ENCODE measurements around the gene PCDHA8. TPM values are rescaled to one million over a fixed set of nuclear protein-coding genes. Genes with fewer than 3 reads are reported as not detected.
"Not testable (repeated sequence)": the region's sequence is repeated elsewhere in the genome, so short reads cannot be mapped to it uniquely, and the experiment has no call there.

PCDHA8 gene, protein sequence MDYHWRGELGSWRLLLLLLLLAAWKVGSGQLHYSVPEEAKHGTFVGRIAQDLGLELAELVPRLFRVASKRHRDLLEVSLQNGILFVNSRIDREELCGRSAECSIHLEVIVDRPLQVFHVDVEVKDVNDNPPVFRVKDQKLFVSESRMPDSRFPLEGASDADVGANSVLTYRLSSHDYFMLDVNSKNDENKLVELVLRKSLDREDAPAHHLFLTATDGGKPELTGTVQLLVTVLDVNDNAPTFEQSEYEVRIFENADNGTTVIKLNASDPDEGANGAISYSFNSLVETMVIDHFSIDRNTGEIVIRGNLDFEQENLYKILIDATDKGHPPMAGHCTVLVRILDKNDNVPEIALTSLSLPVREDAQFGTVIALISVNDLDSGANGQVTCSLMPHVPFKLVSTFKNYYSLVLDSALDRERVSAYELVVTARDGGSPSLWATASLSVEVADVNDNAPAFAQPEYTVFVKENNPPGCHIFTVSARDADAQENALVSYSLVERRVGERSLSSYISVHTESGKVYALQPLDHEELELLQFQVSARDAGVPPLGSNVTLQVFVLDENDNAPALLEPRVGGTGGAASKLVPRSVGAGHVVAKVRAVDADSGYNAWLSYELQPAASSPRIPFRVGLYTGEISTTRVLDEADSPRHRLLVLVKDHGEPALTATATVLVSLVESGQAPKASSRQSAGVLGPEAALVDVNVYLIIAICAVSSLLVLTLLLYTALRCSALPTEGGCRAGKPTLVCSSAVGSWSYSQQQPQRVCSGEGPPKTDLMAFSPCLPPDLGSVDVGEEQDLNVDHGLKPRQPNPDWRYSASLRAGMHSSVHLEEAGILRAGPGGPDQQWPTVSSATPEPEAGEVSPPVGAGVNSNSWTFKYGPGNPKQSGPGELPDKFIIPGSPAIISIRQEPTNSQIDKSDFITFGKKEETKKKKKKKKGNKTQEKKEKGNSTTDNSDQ
- total RNA-seq (2014; rRNA removed) = not detected in 2 replicates
- polyA plus RNA-seq (2012) = not detected

GRCh38 chr5:140840978-140841962 lies at the start of gene PCDHA8:
TSS of gene PCDHA8 (plus strand) at chr5:140841187. CDS start at chr5:140841322, 135 bp downstream.
- DNase-seq (ENCODE audit: low read depth) = no peak

- DNase-seq (ENCODE audit: low read depth) = no peak
These were observed 46.3 kb upstream of the PCDHA8 start, which contains the start of gene PCDHA2 for GRCh38 chr5:140794595-140795258. TSS of gene PCDHA2 (plus strand) at chr5:140794852.

- no peak for DNase-seq (ENCODE audit: low read depth)
These were observed 45.7 kb upstream of the PCDHA8 start for GRCh38 chr5:140795259-140795641.

DNA sequence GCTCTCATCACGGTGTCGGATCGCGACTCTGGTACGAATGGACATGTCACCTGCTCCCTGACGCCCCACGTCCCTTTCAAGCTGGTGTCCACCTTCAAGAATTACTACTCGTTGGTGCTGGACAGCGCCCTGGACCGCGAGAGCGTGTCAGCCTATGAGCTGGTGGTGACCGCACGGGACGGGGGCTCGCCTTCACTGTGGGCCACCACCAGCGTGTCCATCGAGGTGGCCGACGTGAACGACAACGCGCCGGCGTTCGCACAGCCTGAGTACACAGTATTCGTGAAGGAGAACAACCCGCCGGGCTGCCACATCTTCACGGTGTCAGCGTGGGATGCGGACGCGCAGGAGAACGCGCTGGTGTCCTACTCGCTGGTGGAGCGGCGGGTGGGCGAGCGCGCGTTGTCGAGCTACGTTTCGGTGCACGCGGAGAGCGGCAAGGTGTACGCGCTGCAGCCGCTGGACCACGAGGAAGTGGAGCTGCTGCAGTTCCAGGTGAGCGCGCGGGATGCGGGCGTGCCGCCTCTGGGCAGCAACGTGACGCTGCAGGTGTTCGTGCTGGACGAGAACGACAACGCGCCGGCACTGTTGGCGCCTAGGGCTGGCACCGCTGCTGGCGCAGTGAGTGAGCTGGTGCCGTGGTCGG lies 44.8 kb upstream of the PCDHA8 start:
- not testable (repeated sequence) for DNase-seq (ENCODE audit: low read depth)

DNA sequence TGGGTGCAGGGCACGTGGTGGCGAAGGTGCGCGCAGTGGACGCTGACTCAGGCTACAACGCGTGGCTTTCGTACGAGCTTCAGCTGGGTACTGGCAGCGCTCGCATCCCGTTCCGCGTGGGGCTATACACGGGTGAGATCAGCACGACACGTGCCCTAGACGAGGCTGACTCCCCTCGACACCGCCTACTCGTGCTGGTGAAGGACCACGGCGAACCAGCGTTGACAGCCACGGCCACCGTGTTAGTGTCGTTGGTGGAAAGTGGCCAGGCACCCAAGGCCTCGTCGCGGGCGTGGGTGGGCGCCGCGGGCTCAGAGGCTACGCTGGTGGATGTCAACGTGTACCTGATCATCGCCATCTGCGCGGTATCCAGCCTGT lies 44.3 kb upstream of the PCDHA8 start:
- DNase-seq (ENCODE audit: low read depth) = no peak

DNA sequence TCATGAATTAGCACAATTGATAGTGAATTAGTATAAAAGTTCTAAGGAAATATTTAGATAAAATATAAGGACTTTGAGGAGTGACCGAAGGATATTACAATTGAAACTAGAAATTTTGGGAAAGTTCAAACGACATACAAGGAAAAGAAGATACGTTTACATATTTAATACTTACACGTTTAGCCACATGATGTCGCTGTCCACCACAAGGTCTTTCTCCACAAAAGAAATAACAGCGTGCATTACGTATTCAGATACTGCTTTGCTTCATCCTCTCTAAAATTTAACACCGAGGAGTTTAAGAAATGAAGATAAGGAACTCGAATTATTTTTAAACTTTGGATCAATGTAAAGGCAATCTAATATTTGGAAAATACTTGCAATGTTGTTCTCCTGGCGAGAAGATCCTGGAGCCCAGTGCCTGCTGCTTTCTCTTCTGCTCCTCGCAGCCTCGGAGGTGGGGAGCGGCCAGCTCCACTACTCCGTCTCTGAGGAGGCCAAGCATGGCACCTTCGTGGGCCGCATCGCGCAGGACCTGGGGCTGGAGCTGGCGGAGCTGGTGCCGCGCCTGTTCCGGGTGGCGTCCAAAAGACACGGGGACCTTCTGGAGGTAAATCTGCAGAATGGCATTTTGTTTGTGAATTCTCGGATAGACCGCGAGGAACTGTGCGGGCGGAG lies 40.0 kb upstream of the PCDHA8 start, which contains the start of gene PCDHA3:
TSS of gene PCDHA3 (plus strand) at position 242 of the 678 bp plus-strand sequence.
- peak; percentile 31 for DNase-seq (ENCODE audit: low read depth)

GRCh38 chr5:140801494-140801841 lies 39.5 kb upstream of the PCDHA8 start:
- DNase-seq (ENCODE audit: low read depth) = peak; percentile 8

DNA sequence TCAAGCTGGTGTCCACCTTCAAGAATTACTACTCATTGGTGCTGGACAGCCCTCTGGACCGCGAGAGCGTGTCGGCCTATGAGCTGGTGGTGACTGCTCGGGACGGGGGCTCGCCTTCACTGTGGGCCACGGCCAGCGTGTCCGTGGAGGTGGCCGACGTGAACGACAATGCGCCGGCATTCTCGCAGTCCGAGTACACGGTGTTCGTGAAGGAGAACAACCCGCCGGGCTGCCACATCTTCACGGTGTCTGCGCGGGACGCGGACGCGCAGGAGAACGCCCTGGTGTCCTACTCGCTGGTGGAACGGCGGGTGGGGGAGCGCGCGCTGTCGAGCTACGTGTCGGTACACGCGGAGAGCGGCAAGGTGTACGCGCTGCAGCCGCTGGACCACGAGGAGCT lies 38.6 kb upstream of the PCDHA8 start:
- not testable (repeated sequence) for DNase-seq (ENCODE audit: low read depth)

GRCh38 chr5:140802781-140803271 lies 38.2 kb upstream of the PCDHA8 start:
- no peak for DNase-seq (ENCODE audit: low read depth)

DNA sequence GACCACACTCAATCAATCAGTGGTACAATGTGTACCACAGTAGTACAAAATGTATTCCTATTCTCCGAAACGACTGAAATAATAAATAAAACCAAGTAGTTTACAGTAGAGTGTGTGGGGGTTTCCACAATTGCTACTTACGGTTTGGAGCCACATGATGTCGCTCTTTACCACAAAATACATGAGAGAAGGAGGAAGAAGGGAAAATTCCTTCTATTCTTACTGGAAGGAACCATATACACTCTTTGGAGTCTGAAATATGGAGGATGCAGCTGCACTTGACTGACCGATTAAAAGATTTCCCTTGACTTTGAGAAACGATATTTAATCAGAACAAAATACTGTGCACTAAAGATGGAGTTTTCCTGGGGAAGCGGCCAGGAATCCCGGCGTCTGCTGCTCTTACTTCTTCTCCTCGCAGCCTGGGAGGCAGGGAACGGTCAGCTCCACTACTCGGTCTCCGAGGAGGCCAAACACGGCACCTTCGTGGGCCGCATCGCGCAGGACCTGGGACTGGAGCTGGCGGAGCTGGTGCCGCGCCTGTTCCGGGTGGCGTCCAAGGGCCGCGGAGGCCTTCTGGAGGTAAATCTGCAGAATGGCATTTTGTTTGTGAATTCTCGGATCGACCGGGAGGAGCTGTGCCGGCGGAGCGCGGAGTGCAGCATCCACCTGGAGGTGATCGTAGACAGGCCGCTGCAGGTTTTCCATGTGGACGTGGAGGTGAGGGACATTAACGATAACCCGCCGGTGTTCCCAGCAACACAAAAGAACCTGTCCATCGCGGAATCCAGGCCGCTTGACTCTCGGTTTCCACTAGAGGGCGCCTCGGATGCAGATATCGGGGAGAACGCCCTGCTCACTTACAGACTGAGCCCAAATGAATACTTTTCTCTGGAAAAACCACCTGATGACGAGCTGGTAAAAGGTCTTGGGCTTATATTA lies 33.9 kb upstream of the PCDHA8 start, which contains the start of gene PCDHA4:
TSS of gene PCDHA4 (plus strand) at position 235 of the 942 bp plus-strand sequence.
- DNase-seq (ENCODE audit: low read depth) = peak; percentile 43

DNA sequence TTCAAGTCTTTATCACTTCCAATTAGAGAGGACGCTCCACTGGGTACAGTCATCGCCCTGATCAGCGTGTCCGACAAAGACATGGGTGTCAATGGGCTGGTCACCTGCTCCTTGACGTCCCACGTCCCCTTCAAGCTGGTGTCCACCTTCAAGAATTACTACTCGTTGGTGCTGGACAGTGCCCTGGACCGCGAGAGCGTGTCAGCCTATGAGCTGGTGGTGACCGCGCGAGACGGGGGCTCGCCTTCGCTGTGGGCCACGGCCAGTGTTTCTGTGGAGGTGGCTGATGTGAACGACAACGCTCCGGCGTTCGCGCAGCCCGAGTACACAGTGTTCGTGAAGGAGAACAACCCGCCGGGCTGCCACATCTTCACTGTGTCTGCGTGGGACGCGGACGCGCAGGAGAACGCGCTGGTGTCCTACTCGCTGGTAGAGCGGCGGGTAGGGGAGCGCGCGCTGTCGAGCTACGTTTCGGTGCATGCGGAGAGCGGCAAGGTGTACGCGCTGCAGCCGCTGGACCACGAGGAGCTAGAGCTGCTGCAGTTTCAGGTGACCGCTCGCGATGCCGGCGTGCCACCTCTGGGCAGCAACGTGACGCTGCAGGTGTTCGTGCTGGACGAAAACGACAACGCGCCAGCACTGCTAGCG lies 32.6 kb upstream of the PCDHA8 start:
- not testable (repeated sequence) for DNase-seq (ENCODE audit: low read depth)

GRCh38 chr5:140808889-140809291 lies 32.1 kb upstream of the PCDHA8 start:
- DNase-seq (ENCODE audit: low read depth) = no peak

- peak; percentile 21 for DNase-seq (ENCODE audit: low read depth)
These were observed 19.4 kb upstream of the PCDHA8 start, which contains the start of gene PCDHA5 for GRCh38 chr5:140821375-140822280. TSS of gene PCDHA5 (plus strand) at chr5:140821613.

DNA sequence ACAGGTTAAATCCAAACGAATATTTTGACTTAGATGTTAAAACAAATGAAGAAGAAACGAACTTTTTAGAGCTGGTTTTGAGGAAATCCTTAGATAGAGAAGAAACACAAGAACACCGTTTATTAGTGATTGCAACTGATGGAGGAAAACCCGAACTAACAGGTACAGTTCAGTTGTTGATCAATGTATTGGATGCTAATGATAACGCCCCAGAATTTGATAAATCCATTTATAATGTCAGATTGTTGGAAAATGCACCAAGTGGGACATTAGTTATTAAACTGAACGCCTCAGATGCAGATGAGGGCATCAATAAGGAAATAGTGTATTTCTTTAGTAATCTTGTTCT lies 18.7 kb upstream of the PCDHA8 start:
- DNase-seq (ENCODE audit: low read depth) = no peak

DNA sequence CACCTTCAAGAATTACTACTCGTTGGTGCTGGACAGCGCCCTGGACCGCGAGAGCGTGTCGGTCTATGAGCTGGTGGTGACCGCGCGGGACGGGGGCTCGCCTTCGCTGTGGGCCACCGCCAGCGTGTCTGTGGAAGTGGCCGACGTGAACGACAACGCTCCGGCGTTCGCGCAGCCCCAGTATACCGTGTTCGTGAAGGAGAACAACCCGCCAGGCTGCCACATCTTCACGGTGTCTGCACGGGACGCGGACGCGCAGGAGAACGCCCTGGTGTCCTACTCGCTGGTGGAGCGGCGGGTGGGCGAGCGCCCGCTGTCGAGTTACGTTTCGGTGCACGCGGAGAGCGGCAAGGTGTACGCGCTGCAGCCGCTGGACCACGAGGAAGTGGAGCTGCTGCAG lies 18.0 kb upstream of the PCDHA8 start:
- DNase-seq (ENCODE audit: low read depth) = not testable (repeated sequence)

DNA sequence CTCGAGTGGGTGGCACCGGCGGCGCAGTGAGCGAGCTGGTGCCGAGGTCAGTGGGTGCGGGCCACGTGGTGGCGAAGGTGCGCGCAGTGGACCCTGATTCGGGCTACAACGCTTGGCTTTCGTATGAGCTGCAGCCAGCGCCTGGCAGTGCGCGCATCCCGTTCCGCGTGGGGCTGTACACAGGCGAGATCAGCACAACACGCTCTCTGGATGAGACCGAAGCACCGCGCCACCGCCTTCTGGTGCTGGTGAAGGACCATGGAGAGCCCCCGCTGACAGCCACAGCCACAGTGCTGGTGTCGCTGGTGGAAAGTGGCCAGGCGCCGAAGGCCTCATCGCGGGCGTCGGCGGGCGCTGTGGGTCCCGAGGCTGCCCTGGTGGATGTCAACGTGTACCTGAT lies 17.5 kb upstream of the PCDHA8 start:
- DNase-seq (ENCODE audit: low read depth) = no peak

All from LHCN-M2 (cell line).